Colonic mucosa (tissue), 4 donors: ENCODE measurements around the gene PARD3B. TPM values are rescaled to one million over a fixed set of nuclear protein-coding genes. Genes with fewer than 3 reads are reported as not detected.

ENCODE experiments used
- DNase-seq: peaks from one replicate; pipeline ENCODE4 v3.0.0-alpha.2; 2020
- H3K27ac ChIP-seq: fragments of 200-600 bp; one replicate; pipeline ENCODE4 v1.8.0; 2021
- H3K27me3 ChIP-seq: fragments of 200-600 bp; one replicate; pipeline ENCODE4 v1.8.0; 2021
- H3K36me3 ChIP-seq: fragments of 200-600 bp; one replicate; pipeline ENCODE4 v1.8.0; 2021
- H3K4me1 ChIP-seq: fragments of 200-600 bp; one replicate; pipeline ENCODE4 v1.8.0; 2021; ENCODE audit warnings: mild to moderate bottlenecking
- H3K4me3 ChIP-seq: fragments of 200-600 bp; one replicate; pipeline ENCODE4 v1.8.0; 2021
- H3K9ac ChIP-seq, 2 donors: one replicate each; pipeline ENCODE4 v1.7.0; 2013; ENCODE audit warnings: control low read depth in 2 of 2, low read depth in 2 of 2, low read length in 2 of 2
- H3K9me3 ChIP-seq: fragments of 200-600 bp; one replicate; pipeline ENCODE4 v1.8.0; 2021
- CTCF ChIP-seq: fragments of 200-600 bp; IDR thresholded peaks from one replicate; pipeline ENCODE4 v1.8.0; 2022; ENCODE audit warnings: antibody characterized with exemption, mild to moderate bottlenecking
- intact Hi-C: fragments of 100-400 bp; cut with DNase I; formaldehyde crosslinking; loops from one replicate; pipeline ENCODE4 v1.14.1; 2022
- total RNA-seq, 2 donors: library from RNA; stranded (reverse); fragmentation: NEBNext Ultra II Directional in 1 of 2; extraction: Animal tissue kit (Norgen Biotek cat#: 25700) in 1 of 2; gene quantifications; one replicate each; pipeline ENCODE4 v1.2.1, GENCODE V29; 2021
- donor health status: healthy.
- donor health status: DM: no; HTN: no; CAD: no.
- donor health status: DM: no; HTN: no; CAD: no.

Gene PARD3B
- total RNA-seq, 2 donors from 2014 or later: 20.0 to 24.2 TPM

DNA sequence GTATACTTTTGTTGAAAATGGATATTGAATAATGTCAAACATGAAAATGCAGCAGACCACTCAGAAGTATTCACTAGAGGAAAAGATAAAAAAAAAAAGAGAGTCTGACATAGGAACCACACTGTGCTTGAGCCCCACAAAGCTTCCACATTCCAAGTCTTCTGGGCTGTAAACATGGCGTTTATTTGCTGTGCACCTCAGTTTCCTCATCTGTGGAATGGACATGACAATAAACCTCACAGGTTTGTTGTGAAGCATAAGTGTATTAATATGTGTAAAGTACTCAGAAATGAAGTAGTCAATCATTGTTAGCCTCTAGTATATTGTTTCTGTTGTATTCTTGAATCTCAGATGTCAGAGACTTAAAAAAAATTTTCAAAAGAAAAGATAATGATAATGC, 611.2 kb downstream of the PARD3B start:
- Histone ChIP-seq H3K36me3 (no peaks in the 10 kb centered on the region), H3K4me3 (no peak overlapping the region), H3K4me1 (no peaks in the 10 kb centered on the region), H3K9me3 (no peaks in the 10 kb centered on the region), H3K9ac (no peak overlapping the region), H3K27me3 (no peaks in the 10 kb centered on the region), H3K27ac (no peak overlapping the region)
- no peak for DNase-seq
- intact Hi-C loops: no loop called here
- no peak for TF ChIP-seq CTCF

- Histone ChIP-seq H3K9me3 (no peaks in the 10 kb centered on the region), H3K27me3 (no peaks in the 10 kb centered on the region), H3K27ac (no peak overlapping the region), H3K4me3 (no peak overlapping the region), H3K4me1 (no peaks in the 10 kb centered on the region), H3K9ac (no peak overlapping the region), H3K36me3 (no peaks in the 10 kb centered on the region)
- intact Hi-C loops: no loop called here
- TF ChIP-seq CTCF: no peak
- DNase-seq: no peak
Measured at GRCh38 chr2:205158404-205158803, 613.1 kb downstream of the PARD3B start.

GRCh38 chr2:205161156-205161839, 616.0 kb downstream of the PARD3B start:
- H3K9ac ChIP-seq: no peak overlapping the region
- DNase-seq: no peak
- H3K27me3 ChIP-seq: no peaks in the 10 kb centered on the region
- no peaks in the 10 kb centered on the region for H3K4me1 ChIP-seq
- no peaks in the 10 kb centered on the region for H3K9me3 ChIP-seq
- TF ChIP-seq CTCF: no peak
- no peak overlapping the region for H3K27ac ChIP-seq
- no peak overlapping the region for H3K4me3 ChIP-seq
- no peaks in the 10 kb centered on the region for H3K36me3 ChIP-seq
- intact Hi-C loops: no loop called here

GRCh38 chr2:205166745-205167144, 621.5 kb downstream of the PARD3B start:
- no peaks in the 10 kb centered on the region for H3K4me1 ChIP-seq
- H3K9ac ChIP-seq: no peak overlapping the region
- no peak overlapping the region for H3K4me3 ChIP-seq
- TF ChIP-seq CTCF: no peak
- no peaks in the 10 kb centered on the region for H3K27me3 ChIP-seq
- DNase-seq: no peak
- no peak overlapping the region for H3K27ac ChIP-seq
- no peaks in the 10 kb centered on the region for H3K9me3 ChIP-seq
- H3K36me3 ChIP-seq: no peaks in the 10 kb centered on the region
- intact Hi-C loops: no loop called here

- intact Hi-C loops: no loop called here
- Histone ChIP-seq H3K9ac (no peak overlapping the region), H3K36me3 (no peaks in the 10 kb centered on the region), H3K27ac (no peak overlapping the region), H3K4me3 (no peak overlapping the region), H3K4me1 (no peaks in the 10 kb centered on the region), H3K27me3 (no peaks in the 10 kb centered on the region), H3K9me3 (no peaks in the 10 kb centered on the region)
- no peak for DNase-seq
- no peak for TF ChIP-seq CTCF
Measured at GRCh38 chr2:205169012-205169411, 623.7 kb downstream of the PARD3B start.
